PC-3 (cell line): ENCODE data around the gene TESK2.

Source experiments
- CTCF ChIP-seq: fragments of 300-600 bp; sonication (generic); conservative IDR thresholded peaks from 2 replicates; pipeline ENCODE4 v1.5.1; 2017; ENCODE audit warnings: antibody characterized with exemption, low read depth, mild to moderate bottlenecking, low read length
- EZH2 ChIP-seq: fragments of 300-600 bp; sonication (generic); IDR thresholded peaks from one replicate; pipeline ENCODE4 v1.6.1; 2017; ENCODE audit warnings: antibody characterized with exemption, mild to moderate bottlenecking, low read length; ENCODE audit not compliant: unreplicated experiment
- EZH2phosphoT487 ChIP-seq: fragments of 300-600 bp; sonication (generic); IDR thresholded peaks from 2 replicates; pipeline ENCODE4 v1.6.1; 2018; ENCODE audit warnings: mild to moderate bottlenecking, antibody characterized with exemption, low read length, borderline replicate concordance

GRCh38 chr1:45410850-45411509 lies 80.0 kb downstream of the TESK2 start:
- TF ChIP-seq CTCF (no peak), EZH2 (no peak), EZH2phosphoT487 (no peak)
